GM11168 (cell line): ENCODE results near the gene LRRC10B.
"Not testable (repeated sequence)": the region's sequence is repeated elsewhere in the genome, so short reads cannot be mapped to it uniquely, and the experiment has no call there.

ENCODE experiments used
- in situ Hi-C: fragments of 300-500 bp; cut with MboI; formaldehyde crosslinking; loops from one replicate; pipeline ENCODE4 v1.12.0; 2022; ENCODE audit warnings: low sequenced_read_pairs; ENCODE audit not compliant: unreplicated experiment

Gene LRRC10B

DNA sequence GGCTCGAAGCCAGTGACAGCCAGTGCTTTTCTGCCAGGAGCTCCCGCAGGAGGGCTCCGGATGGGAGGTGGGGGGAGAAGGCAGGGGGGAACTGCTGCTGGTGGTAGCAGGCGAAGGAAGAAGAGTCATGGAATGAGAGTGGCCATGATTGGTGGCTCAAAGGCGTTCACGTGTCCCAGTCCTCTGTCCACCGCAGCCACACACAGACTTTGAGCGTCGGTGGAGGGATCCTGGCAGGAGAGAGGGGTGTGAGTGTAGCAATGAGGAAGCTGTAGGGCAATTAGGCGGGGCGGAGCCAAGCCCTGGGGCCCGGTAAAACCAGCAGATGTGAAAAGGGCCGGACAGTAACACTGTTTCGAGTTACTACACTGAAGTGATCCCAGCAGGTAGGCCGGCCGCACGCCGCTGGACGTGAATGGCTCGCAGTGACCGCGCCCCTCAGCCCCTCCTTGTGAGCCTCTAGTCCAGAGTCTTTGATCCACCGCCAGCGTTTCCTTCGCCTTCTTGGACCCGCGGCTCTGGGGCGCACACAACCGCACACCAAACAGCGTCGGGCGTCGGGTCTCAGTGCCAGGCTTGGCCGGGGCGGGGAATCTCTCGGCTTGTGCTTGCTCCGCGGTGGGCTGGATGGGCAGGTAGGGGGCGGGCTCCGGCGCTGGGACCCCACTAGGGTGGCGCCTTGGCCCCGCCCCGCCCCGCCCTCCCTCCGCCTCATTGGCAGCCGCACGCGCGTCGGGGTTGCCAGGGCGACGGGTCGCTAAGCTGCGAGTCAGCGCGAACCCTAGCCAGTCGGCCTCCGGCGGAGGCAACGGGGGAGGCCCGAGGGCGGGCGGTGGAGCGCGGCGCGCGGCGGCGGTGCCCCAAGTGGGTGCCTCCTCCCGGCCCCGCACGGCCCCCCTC lies at the start of gene LRRC10B:
Gene LRRC10B (plus strand): TSS at position 788 of the 900 bp plus-strand sequence. CDS start 250 bp downstream, outside the sequence.
- in situ Hi-C loops, result no loop called here

DNA sequence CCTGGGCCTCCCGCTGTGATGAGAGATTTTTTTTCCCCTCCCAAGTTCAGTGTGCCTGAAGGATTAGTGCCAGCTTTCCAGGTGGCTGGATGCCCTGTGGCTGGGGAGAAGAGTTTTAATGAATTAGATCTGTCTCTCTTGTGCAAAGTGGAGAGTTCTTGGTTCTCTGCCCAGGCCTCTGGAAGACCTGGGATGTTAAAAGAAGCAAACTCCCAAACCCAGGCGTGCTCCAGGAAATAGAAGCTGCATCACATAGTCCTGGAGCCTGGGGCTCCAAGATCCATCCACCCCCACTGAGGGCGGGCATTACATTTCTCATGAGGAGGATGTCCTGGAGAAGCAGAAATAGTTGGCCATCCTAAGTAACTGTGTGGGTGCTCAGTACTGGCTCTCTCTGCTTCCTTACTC lies 48.1 kb upstream of the LRRC10B start:
- in situ Hi-C loops, result no loop called here

DNA sequence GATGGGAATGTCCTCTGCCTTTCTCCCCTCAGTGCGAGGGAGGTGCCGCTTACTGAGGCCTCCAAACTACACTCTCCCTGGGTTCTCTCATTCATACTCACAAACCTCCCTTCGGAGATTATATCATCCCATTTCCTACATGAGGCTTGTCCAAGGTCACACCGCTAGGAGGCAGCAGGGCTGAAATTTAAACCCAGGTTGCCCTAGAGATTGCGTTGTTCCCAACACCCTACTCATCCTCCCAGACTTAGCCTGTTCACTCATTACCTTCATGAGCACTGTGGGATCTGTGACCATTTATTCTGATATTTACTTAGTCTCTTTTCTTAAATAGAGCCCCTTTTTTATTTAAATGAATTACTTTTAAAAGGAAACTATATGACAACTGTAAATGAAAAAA lies 47.6 kb upstream of the LRRC10B start:
- in situ Hi-C loops, result no loop called here

DNA sequence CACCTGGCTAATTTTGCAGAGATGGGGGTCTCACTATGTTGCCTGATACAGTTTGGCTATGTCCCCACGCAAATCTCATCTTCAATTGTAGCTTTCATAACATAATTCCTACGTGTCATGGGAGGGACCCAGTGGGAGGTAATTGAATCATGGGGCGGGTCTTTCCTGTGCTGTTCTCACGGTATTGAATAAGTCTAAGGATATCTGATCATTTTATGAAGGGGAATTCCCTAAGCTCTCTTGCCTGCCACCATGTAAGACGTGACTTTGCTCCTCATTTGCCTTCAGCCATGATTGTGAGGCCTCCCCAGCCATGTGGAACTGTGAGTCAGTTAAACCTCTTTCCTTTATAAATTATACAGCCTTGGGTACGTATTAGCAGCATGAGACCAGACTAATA lies 40.9 kb upstream of the LRRC10B start:
- in situ Hi-C loops, result not testable (repeated sequence)

GRCh38 chr11:61468002-61468401 lies 40.5 kb upstream of the LRRC10B start:
- in situ Hi-C loops, result no loop called here

- in situ Hi-C loops, result no loop called here
Measured at GRCh38 chr11:61472282-61472681, 36.3 kb upstream of the LRRC10B start.

- in situ Hi-C loops, result no loop called here
Measured at GRCh38 chr11:61472868-61473267, 35.7 kb upstream of the LRRC10B start.

DNA sequence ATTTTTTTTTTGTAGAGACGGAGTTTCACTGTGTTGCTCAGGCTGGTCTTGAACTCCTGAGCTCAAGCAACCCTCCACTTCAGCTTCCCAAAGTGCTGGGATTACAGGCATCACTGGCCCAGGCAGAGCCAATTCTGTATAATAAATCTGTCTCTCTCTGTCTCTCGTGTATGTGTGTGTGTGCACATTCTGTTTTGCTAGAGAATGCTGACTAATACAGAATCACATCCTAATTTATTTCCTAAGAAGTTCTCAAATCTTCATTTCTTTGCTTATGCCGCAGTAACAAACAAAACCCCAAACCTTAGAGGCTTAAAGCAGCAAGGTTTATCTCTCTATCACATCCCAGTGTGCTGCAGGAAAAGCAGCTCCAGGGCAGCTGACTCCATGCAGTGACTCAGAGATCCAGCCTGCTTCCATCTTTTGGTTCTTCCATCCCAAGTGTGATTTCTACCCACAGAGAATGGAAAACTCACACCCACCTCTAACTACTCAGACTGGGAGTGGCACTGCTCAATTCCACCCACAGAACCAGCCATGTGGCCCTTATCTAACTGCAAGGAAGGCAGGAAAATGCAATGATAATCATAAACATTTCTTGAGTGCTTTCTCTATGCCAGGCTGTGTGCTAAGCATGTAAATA lies 35.1 kb upstream of the LRRC10B start:
- in situ Hi-C loops, result no loop called here

GRCh38 chr11:61474013-61474643 lies 34.4 kb upstream of the LRRC10B start:
- in situ Hi-C loops, result no loop called here

- in situ Hi-C loops, result loop anchor here (5.0 kb wide), 1 partner anchor 47 kb away; no protein-coding TSS in a partner anchor
Measured at GRCh38 chr11:61475433-61475832, 33.1 kb upstream of the LRRC10B start.

GRCh38 chr11:61476371-61476770 lies 32.2 kb upstream of the LRRC10B start:
- in situ Hi-C loops, result loop anchor here (5.0 kb wide), 1 partner anchor 46 kb away; no protein-coding TSS in a partner anchor

DNA sequence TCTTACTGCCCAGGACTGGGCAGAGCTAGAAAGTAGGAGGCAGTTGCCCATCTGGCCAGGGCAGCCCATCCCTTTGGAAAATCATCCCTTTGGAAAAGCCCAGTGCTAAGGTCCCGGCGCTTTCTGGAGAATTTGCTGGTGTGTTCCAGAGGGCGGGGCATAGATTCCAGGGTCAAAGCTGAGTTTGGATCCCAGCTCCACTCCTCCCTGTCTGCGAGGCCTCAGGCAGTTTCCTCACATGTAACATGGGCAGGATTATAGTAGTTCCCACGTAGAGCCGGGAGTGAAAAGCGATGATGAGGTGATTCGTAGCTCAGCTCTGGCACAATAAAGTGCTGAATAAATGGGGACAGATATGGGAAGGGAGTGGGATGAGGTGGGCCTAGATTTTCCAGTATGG lies 31.4 kb upstream of the LRRC10B start:
- in situ Hi-C loops, result loop anchor here (5.0 kb wide), 1 partner anchor 45 kb away; no protein-coding TSS in a partner anchor

- in situ Hi-C loops, result loop anchor here (5.0 kb wide), 1 partner anchor 45 kb away; no protein-coding TSS in a partner anchor
Measured at GRCh38 chr11:61477727-61478148, 30.8 kb upstream of the LRRC10B start.

GRCh38 chr11:61479360-61480058 lies 29.0 kb upstream of the LRRC10B start:
- in situ Hi-C loops, result loop anchor here (5.0 kb wide), 1 partner anchor 43 kb away; no protein-coding TSS in a partner anchor

GRCh38 chr11:61480261-61480993 lies 28.1 kb upstream of the LRRC10B start:
- in situ Hi-C loops, result no loop called here

- in situ Hi-C loops, result no loop called here
Measured at GRCh38 chr11:61480994-61481335, 27.6 kb upstream of the LRRC10B start.

DNA sequence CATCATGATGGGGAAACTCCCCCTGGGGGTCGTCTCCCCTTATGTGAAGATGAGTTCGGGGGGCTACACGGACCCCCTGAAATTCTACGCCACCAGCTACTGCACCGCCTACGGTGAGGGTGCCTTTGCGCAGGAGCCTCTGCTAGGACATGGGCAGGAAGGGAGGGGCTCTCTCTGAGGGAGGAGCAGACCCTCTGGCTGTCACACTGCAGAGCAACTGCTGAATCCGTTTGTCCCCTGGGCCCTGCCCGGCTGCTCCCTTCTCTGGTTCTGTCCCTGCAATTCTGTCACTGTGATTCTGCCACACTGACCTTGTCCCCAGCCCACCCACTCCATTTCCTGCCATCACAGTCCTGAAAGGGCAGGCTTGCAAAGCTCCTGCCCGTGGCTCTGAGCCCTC lies 26.7 kb upstream of the LRRC10B start:
- in situ Hi-C loops, result no loop called here

GRCh38 chr11:61482513-61482912 lies 26.0 kb upstream of the LRRC10B start:
- in situ Hi-C loops, result no loop called here

- in situ Hi-C loops, result no loop called here
Measured at GRCh38 chr11:61484541-61484940, 24.0 kb upstream of the LRRC10B start.

GRCh38 chr11:61485080-61485479 lies 23.5 kb upstream of the LRRC10B start:
- in situ Hi-C loops, result no loop called here
